Activated CD4-positive, alpha-beta T cell treated with anti-CD3 and anti-CD28 coated beads, Interleukin-2, amount 10 ng/mL, durations not matched to agents 7 days and 5 days (primary cell): Measurements from ENCODE around the gene DCDC1. TPM values are rescaled to one million over a fixed set of nuclear protein-coding genes. Genes with fewer than 3 reads are reported as not detected.

Experiments
- CTCF ChIA-PET: fragments of 350-600 bp; sonication (Branson Sonifier 250); formaldehyde crosslinking; loops from one replicate; lab custom pipeline; 2021; ENCODE audit warnings: antibody characterized with exemption; lab: Charles Lee
- POLR2A ChIA-PET: fragments of 350-600 bp; sonication (Branson Sonifier 250); formaldehyde crosslinking; loops from one replicate; lab custom pipeline; 2021; ENCODE audit warnings: antibody characterized with exemption; lab: Charles Lee
- DNase-seq: peaks from one replicate; pipeline ENCODE4 v3.0.0-alpha.2; 2020
- H3K27ac Mint-ChIP-seq: one replicate; pipeline ENCODE4 v1.8.0; 2021; ENCODE audit warnings: mild to moderate bottlenecking, moderate library complexity, mixed read lengths
- H3K27me3 Mint-ChIP-seq: one replicate; pipeline ENCODE4 v1.8.0; 2021; ENCODE audit warnings: mixed read lengths
- H3K36me3 Mint-ChIP-seq: one replicate; pipeline ENCODE4 v1.8.0; 2021; ENCODE audit warnings: low read depth, mixed read lengths
- H3K4me1 Mint-ChIP-seq: one replicate; pipeline ENCODE4 v1.8.0; 2021; ENCODE audit warnings: mixed read lengths
- H3K4me3 Mint-ChIP-seq: one replicate; pipeline ENCODE4 v1.8.0; 2021; ENCODE audit warnings: mild to moderate bottlenecking, moderate library complexity, mixed read lengths
- H3K9me3 Mint-ChIP-seq: one replicate; pipeline ENCODE4 v1.8.0; 2021; ENCODE audit warnings: mixed read lengths
- total RNA-seq, 2 experiments: library from RNA; stranded (reverse); gene quantifications; one replicate each; pipeline ENCODE4 v1.2.3, GENCODE V29; 2021

Gene DCDC1
- total RNA-seq, 2 experiments from 2014 or later, result not detected

GRCh38 chr11:31240340-31240904 is 129.1 kb downstream of the DCDC1 start:
- ChIA-PET CTCF (interaction anchor here (1.4 kb wide), 1 partner anchor 14 kb away, joined by 4 read pairs; no protein-coding TSS in a partner anchor), POLR2A (no interaction called here)
- Mint-ChIP-seq H3K36me3 (no peaks in the 10 kb centered on the region), H3K27me3 (peaks cover 6% of the 10 kb centered on the region), H3K9me3 (no peaks in the 10 kb centered on the region), H3K4me1 (no peaks in the 10 kb centered on the region), H3K27ac (no peak overlapping the region), H3K4me3 (no peak overlapping the region)
- peak; percentile 16 for DNase-seq

GRCh38 chr11:31237819-31238760 is 131.4 kb downstream of the DCDC1 start:
- ChIA-PET POLR2A (no interaction called here), CTCF (interaction anchor here (0.7 kb wide), 1 partner anchor 135 kb away, joined by 3 read pairs; no protein-coding TSS in a partner anchor)

GRCh38 chr11:31236143-31236542 is 133.4 kb downstream of the DCDC1 start:
- Mint-ChIP-seq H3K27me3 (peaks cover 2% of the 10 kb centered on the region), H3K9me3 (no peaks in the 10 kb centered on the region), H3K27ac (no peak overlapping the region), H3K36me3 (no peaks in the 10 kb centered on the region), H3K4me1 (no peaks in the 10 kb centered on the region), H3K4me3 (no peak overlapping the region)
- ChIA-PET CTCF (no interaction called here), POLR2A (no interaction called here)
- DNase-seq, result no peak

More at GRCh38 chr11:31237819-31238760, 131.4 kb downstream of the DCDC1 start:
- peaks cover 2% of the 10 kb centered on the region for H3K27me3 Mint-ChIP-seq
- H3K4me3 Mint-ChIP-seq, result no peak overlapping the region
- H3K27ac Mint-ChIP-seq, result no peak overlapping the region
- H3K4me1 Mint-ChIP-seq, result no peaks in the 10 kb centered on the region
- no peaks in the 10 kb centered on the region for H3K9me3 Mint-ChIP-seq
- DNase-seq, result no peak
- no peaks in the 10 kb centered on the region for H3K36me3 Mint-ChIP-seq

- Mint-ChIP-seq H3K4me1 (no peaks in the 10 kb centered on the region), H3K36me3 (no peaks in the 10 kb centered on the region), H3K27ac (no peak overlapping the region), H3K27me3 (peaks cover 2% of the 10 kb centered on the region), H3K4me3 (no peak overlapping the region), H3K9me3 (no peaks in the 10 kb centered on the region)
- no peak for DNase-seq
- POLR2A ChIA-PET, result no interaction called here
- CTCF ChIA-PET, result no interaction called here
Measured at GRCh38 chr11:31233425-31233824, 136.1 kb downstream of the DCDC1 start.

- Mint-ChIP-seq H3K27ac (no peak overlapping the region), H3K9me3 (no peaks in the 10 kb centered on the region), H3K36me3 (no peaks in the 10 kb centered on the region), H3K4me3 (no peak overlapping the region), H3K4me1 (no peaks in the 10 kb centered on the region), H3K27me3 (peaks cover 2% of the 10 kb centered on the region)
- ChIA-PET CTCF (no interaction called here), POLR2A (no interaction called here)
- no peak for DNase-seq
Measured at GRCh38 chr11:31231601-31232000, 137.9 kb downstream of the DCDC1 start.

GRCh38 chr11:31218847-31219246 is 150.7 kb downstream of the DCDC1 start:
- no peaks in the 10 kb centered on the region for H3K4me1 Mint-ChIP-seq
- no peak overlapping the region for H3K27ac Mint-ChIP-seq
- H3K27me3 Mint-ChIP-seq, result peaks cover 5% of the 10 kb centered on the region
- no peaks in the 10 kb centered on the region for H3K36me3 Mint-ChIP-seq
- H3K9me3 Mint-ChIP-seq, result no peaks in the 10 kb centered on the region
- no peak overlapping the region for H3K4me3 Mint-ChIP-seq
- DNase-seq, result no peak
- ChIA-PET POLR2A (no interaction called here), CTCF (no interaction called here)

GRCh38 chr11:31214372-31214771 is 155.2 kb downstream of the DCDC1 start:
- ChIA-PET CTCF (no interaction called here), POLR2A (no interaction called here)
- DNase-seq, result no peak
- no peaks in the 10 kb centered on the region for H3K9me3 Mint-ChIP-seq
- H3K27ac Mint-ChIP-seq, result no peak overlapping the region
- H3K27me3 Mint-ChIP-seq, result peaks cover 4% of the 10 kb centered on the region
- no peak overlapping the region for H3K4me3 Mint-ChIP-seq
- no peaks in the 10 kb centered on the region for H3K4me1 Mint-ChIP-seq
- H3K36me3 Mint-ChIP-seq, result no peaks in the 10 kb centered on the region

- Mint-ChIP-seq H3K9me3 (no peaks in the 10 kb centered on the region), H3K4me3 (no peak overlapping the region), H3K36me3 (no peaks in the 10 kb centered on the region), H3K27me3 (no peaks in the 10 kb centered on the region), H3K27ac (no peak overlapping the region), H3K4me1 (no peaks in the 10 kb centered on the region)
- ChIA-PET CTCF (no interaction called here), POLR2A (no interaction called here)
- DNase-seq, result no peak
Measured at GRCh38 chr11:31199378-31199777, 170.2 kb downstream of the DCDC1 start.

GRCh38 chr11:31173926-31174680 is 195.4 kb downstream of the DCDC1 start:
- DNase-seq, result no peak
- no peak overlapping the region for H3K27ac Mint-ChIP-seq
- H3K36me3 Mint-ChIP-seq, result no peaks in the 10 kb centered on the region
- peaks cover 14% of the 10 kb centered on the region for H3K9me3 Mint-ChIP-seq
- H3K27me3 Mint-ChIP-seq, result no peaks in the 10 kb centered on the region
- H3K4me3 Mint-ChIP-seq, result no peak overlapping the region
- CTCF ChIA-PET, result no interaction called here
- POLR2A ChIA-PET, result no interaction called here
- no peaks in the 10 kb centered on the region for H3K4me1 Mint-ChIP-seq

- no peaks in the 10 kb centered on the region for H3K4me1 Mint-ChIP-seq
- CTCF ChIA-PET, result no interaction called here
- H3K27me3 Mint-ChIP-seq, result no peaks in the 10 kb centered on the region
Measured at GRCh38 chr11:31160504-31161422, 208.8 kb downstream of the DCDC1 start.

GRCh38 chr11:31150841-31151240 is 218.7 kb downstream of the DCDC1 start:
- Mint-ChIP-seq H3K27ac (no peak overlapping the region), H3K9me3 (no peaks in the 10 kb centered on the region), H3K36me3 (no peaks in the 10 kb centered on the region), H3K4me3 (no peak overlapping the region), H3K4me1 (no peaks in the 10 kb centered on the region), H3K27me3 (no peaks in the 10 kb centered on the region)
- POLR2A ChIA-PET, result no interaction called here
- CTCF ChIA-PET, result no interaction called here
- no peak for DNase-seq

More at GRCh38 chr11:31160504-31161422, 208.8 kb downstream of the DCDC1 start:
- Mint-ChIP-seq H3K36me3 (no peaks in the 10 kb centered on the region), H3K27ac (no peak overlapping the region), H3K9me3 (no peaks in the 10 kb centered on the region), H3K4me3 (no peak overlapping the region)
- DNase-seq, result no peak
- POLR2A ChIA-PET, result no interaction called here

GRCh38 chr11:31150011-31150410 is 219.5 kb downstream of the DCDC1 start:
- ChIA-PET CTCF (interaction anchor here (0.6 kb wide), 1 partner anchor 62 kb away, joined by 3 read pairs; no protein-coding TSS in a partner anchor), POLR2A (no interaction called here)
- no peak overlapping the region for H3K4me3 Mint-ChIP-seq
- no peak for DNase-seq
- no peaks in the 10 kb centered on the region for H3K9me3 Mint-ChIP-seq
- H3K4me1 Mint-ChIP-seq, result no peaks in the 10 kb centered on the region
- H3K27me3 Mint-ChIP-seq, result no peaks in the 10 kb centered on the region
- no peaks in the 10 kb centered on the region for H3K36me3 Mint-ChIP-seq
- H3K27ac Mint-ChIP-seq, result no peak overlapping the region
